ENCODE data around the gene MED27. TPM values are rescaled to one million over a fixed set of nuclear protein-coding genes. Genes with fewer than 3 reads are reported as not detected.

The MED27 gene
- total and polyA plus RNA-seq, 2 experiments from 2014 or later, result 17.2 to 32.1 TPM

- no peaks in the 10 kb centered on the region for H3K9me3 ChIP-seq (ENCODE audit: low read depth)
- H3K9me2 ChIP-seq (replicated peaks; ENCODE audit: insufficient read depth), result no peaks in the 10 kb centered on the region
- TF ChIP-seq EZH2phosphoT487 (IDR thresholded peaks at IDR 0.05; ENCODE audit: low read depth, severe bottlenecking, unreplicated experiment) (no peak), CTCF (IDR thresholded peaks at IDR 0.05; ENCODE audit: poor library complexity) (no peak), EZH2 (IDR thresholded peaks at IDR 0.05; ENCODE audit: borderline replicate concordance) (no peak)
- WGBS (ENCODE audit: low lambda C conversion rate, missing lambda C conversion rate), result 85% methylated on average over 9 of the region's 9 CpGs
- no peak overlapping the region for H3K4me3 ChIP-seq
- no peaks in the 10 kb centered on the region for H3K79me2 ChIP-seq
- H4K20me1 ChIP-seq (ENCODE audit: insufficient read depth, poor library complexity, severe bottlenecking), result no peaks in the 10 kb centered on the region
- no peaks in the 10 kb centered on the region for H3K27me3 ChIP-seq
- no peak overlapping the region for H2AFZ ChIP-seq
- DNase-seq (ENCODE audit: low spot score), result no peak
- H3K4me1 ChIP-seq (ENCODE audit: insufficient read depth), result no peaks in the 10 kb centered on the region
- no peak overlapping the region for H3K27ac ChIP-seq
- H3K4me2 ChIP-seq, result no peak overlapping the region
- no peaks in the 10 kb centered on the region for H3K36me3 ChIP-seq (replicated peaks; ENCODE audit: insufficient read depth, low read depth)
Measured at GRCh38 chr9:131892902-131893500, 186.7 kb downstream of the MED27 start.

- Histone ChIP-seq H4K20me1 (ENCODE audit: insufficient read depth, poor library complexity, severe bottlenecking) (no peaks in the 10 kb centered on the region), H3K36me3 (replicated peaks; ENCODE audit: insufficient read depth, low read depth) (no peaks in the 10 kb centered on the region), H3K27me3 (no peaks in the 10 kb centered on the region), H3K9me3 (ENCODE audit: low read depth) (no peaks in the 10 kb centered on the region), H3K27ac (no peak overlapping the region), H3K4me3 (no peak overlapping the region), H3K79me2 (no peaks in the 10 kb centered on the region), H3K4me2 (no peak overlapping the region), H3K9me2 (replicated peaks; ENCODE audit: insufficient read depth) (no peaks in the 10 kb centered on the region), H3K4me1 (ENCODE audit: insufficient read depth) (no peaks in the 10 kb centered on the region), H2AFZ (no peak overlapping the region)
- no peak for DNase-seq (ENCODE audit: low spot score)
- 78% methylated on average over 5 of the region's 5 CpGs for WGBS (ENCODE audit: low lambda C conversion rate, missing lambda C conversion rate)
- no peak for TF ChIP-seq EZH2 (IDR thresholded peaks at IDR 0.05; ENCODE audit: borderline replicate concordance)
- no peak for TF ChIP-seq CTCF (IDR thresholded peaks at IDR 0.05; ENCODE audit: poor library complexity)
- TF ChIP-seq EZH2phosphoT487 (IDR thresholded peaks at IDR 0.05; ENCODE audit: low read depth, severe bottlenecking, unreplicated experiment), result no peak
Measured at GRCh38 chr9:131892162-131892707, 187.4 kb downstream of the MED27 start.

- Histone ChIP-seq H3K9me2 (replicated peaks; ENCODE audit: insufficient read depth) (no peaks in the 10 kb centered on the region), H3K9me3 (ENCODE audit: low read depth) (no peaks in the 10 kb centered on the region)
- whole genome bisulfite sequencing (ENCODE audit: low lambda C conversion rate, missing lambda C conversion rate), result 75% methylated on average over 8 of the region's 8 CpGs
Measured at GRCh38 chr9:131891598-131891997, 188.1 kb downstream of the MED27 start.

More at GRCh38 chr9:131891598-131891997, 188.1 kb downstream of the MED27 start:
- Histone ChIP-seq H3K4me3 (no peak overlapping the region), H3K27ac (no peak overlapping the region), H3K36me3 (replicated peaks; ENCODE audit: insufficient read depth, low read depth) (no peaks in the 10 kb centered on the region), H3K79me2 (no peaks in the 10 kb centered on the region), H3K4me1 (ENCODE audit: insufficient read depth) (no peaks in the 10 kb centered on the region), H3K27me3 (no peaks in the 10 kb centered on the region), H2AFZ (no peak overlapping the region), H4K20me1 (ENCODE audit: insufficient read depth, poor library complexity, severe bottlenecking) (no peaks in the 10 kb centered on the region), H3K4me2 (no peak overlapping the region)
- DNase-seq (ENCODE audit: low spot score), result no peak
- TF ChIP-seq EZH2phosphoT487 (IDR thresholded peaks at IDR 0.05; ENCODE audit: low read depth, severe bottlenecking, unreplicated experiment) (no peak), CTCF (IDR thresholded peaks at IDR 0.05; ENCODE audit: poor library complexity) (no peak), EZH2 (IDR thresholded peaks at IDR 0.05; ENCODE audit: borderline replicate concordance) (no peak)

All from hepatocyte (in vitro differentiated cells).